HuH-7.5 (cell line): ENCODE results near the gene IMMP2L.

ENCODE experiments used
- DNase-seq: peaks from one replicate; pipeline ENCODE4 v3.0.0; 2011; ENCODE audit warnings: low spot score

The IMMP2L gene

DNA sequence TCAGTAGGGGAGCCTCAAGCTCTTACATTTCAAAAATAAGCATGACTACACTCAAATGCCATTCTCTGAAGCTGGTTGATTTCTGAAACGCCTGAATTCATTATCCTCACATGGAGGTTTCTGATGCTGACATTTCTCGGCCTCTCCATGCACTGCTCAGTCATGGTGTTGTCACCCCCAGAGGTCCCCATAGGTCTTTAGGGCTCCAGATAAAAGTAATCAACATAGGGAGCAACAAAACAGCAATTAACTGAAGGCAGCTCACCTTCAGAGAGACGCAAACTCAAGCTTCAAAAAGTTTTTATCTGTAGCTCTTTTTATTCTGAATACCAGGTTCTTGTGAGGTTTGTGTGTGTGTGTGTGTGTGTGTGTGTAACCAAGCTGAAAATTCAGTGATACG, 694.5 kb downstream of the IMMP2L start:
- no peak for DNase-seq

DNA sequence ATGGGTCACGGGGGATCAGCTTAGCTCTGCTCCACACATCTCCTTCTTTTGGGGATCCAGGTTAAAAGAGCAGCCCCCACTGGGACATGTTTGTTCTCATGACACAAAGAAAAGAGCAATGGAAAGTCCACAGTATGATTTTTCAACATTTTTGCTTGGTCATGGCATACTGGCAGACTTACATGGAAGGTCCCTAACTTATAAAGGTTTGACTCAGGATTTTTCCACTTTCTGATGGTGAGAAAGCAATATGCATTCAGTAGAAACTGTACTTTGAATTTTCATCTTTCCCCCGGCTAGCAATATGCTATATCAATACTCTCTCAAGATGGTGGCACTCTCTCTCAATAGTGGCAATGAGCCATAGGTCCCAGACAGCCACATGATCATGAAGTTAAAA, 699.0 kb downstream of the IMMP2L start:
- DNase-seq = no peak

DNA sequence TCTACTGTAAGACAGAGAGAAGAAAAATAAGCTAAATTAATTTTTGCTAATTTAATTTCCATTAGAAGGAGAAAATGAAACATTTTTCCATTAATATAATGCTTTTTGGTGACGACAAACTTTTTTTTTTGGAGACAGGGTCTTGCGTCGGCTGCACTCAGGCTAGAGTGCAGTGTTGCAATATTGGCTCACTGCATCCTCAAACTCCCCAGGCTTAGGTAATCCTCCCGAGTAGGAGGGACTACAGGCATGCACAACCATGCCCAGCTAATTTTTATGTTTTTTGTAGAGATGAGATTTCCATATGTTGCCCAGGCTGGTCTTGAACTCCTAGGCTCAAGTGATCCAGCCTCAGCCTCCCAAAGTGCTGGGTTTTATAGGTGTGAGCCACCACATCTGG, 701.1 kb downstream of the IMMP2L start:
- peak; percentile 2 for DNase-seq

DNA sequence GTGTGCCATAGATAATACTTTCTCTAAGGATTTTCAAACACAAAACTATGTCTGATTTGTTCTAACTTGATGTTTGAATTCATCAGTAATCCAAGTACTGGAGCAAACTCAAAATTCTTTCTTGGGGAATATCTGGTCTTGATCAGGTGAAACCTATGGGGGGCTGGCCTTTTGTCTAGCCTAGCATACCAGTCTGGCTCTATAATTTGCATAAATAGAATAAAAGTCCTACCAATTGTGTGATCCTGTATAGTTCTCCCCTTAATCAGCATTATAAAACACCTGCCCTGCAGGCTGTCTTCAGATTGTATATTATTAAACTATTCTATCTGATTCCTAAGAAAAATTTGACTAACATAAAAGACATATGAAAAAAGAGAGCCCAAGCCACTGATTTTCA, 705.2 kb downstream of the IMMP2L start:
- no peak for DNase-seq

DNA sequence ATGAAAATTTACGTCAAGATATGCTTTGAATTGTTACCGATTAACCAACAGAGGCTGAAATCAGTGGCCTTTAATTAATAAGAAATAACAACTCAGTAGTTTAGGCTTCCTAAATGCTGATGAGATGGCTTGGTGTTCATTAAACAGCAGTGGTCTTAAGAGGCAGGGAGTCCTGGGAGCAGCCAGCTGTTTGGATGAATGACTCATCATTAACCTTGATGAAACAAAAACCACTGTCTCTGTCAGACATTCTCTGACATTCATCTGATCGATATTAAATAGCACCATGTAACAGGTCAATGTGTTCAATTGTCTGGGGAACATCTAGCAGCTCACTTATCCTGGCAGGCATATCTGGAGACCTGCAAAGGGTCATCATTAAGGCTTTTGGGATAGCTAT, 705.6 kb downstream of the IMMP2L start:
- DNase-seq = no peak

DNA sequence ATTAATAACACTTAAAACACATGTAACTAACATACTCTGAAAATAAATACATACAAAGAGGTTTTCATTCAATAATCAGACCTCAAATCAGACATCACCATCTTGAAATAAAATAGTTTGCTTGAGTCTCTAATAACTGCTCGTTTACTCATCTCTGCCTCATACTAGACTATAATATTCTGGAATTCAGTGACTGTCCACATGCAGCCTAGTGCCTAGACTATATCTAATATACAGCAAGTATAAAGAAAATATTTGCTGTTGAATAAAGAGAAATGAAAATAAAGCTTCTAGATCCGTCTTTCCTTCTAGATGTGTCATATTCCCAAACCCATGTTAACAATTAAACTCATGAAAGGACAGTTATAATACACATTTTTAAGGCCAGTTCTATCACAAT, 707.6 kb downstream of the IMMP2L start:
- DNase-seq = no peak

DNA sequence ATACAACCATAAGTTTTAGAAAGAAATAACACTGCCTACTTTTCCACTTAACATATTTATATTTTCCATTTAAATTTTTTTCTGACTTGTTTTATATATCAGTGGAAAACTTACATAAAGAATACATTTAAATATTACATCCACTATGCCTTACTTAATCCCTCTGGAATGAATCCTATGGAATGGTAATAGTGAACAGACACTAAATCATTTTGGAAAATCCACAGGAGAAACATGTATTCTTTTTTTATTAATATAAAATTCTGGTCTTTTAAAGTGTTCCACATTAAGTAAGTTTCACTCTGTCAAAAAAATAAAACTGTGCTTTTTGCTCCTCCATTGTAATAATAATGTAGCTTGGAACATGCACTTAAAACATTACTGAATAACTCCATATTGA, 708.1 kb downstream of the IMMP2L start:
- no peak for DNase-seq

DNA sequence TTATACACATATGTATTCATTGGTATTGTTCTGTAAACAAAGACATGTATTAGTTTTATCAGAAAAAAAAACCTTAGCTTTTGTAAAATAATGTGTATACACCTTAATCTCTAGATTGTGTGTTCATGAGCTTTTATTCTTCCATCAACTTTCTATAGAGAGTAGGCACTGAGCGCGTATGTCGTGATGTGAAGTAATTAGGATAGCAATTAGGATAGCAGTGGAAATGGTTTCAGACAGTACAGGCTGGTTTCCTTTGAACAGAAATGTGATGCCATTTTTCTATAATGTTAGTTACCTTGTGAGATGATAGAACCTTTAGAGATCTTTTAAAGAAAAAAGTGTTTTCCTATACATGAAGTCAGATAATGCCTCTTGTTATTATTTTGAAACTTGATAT, 709.0 kb downstream of the IMMP2L start:
- DNase-seq = no peak

DNA sequence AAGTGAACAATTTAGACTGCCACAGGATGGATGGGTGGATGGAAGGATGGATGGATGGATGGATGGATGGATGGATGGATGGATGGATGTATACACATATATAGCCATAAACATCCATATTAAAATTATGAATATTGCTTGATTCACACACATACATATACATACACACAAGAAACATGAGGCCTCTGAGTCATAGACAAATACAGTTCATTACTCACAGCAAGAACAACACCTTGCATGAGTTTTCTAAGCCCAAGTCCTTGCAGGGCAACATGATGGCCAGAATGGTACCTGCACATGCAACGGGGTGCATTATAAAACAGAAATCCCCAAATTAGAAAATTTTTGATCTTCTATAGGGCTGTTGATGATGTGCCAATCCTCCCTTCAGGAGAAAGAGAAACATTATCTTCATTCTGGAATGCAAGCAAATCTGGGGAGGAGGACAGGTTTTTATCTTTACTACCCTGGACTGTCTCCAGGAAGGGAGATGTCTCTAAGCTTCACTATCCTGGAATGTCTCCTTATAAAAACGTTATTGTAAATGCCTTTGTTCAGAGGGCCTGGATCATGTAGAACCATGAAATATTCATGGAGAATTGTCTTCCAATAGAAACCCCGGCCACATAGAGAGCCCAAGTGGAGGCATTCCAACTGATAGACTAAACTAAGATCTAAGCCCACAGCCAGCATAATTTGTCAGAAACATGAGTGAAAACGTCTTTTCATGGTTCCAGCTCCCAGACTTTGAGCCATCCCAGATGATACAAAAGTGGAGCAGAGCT, 709.9 kb downstream of the IMMP2L start:
- DNase-seq = no peak

DNA sequence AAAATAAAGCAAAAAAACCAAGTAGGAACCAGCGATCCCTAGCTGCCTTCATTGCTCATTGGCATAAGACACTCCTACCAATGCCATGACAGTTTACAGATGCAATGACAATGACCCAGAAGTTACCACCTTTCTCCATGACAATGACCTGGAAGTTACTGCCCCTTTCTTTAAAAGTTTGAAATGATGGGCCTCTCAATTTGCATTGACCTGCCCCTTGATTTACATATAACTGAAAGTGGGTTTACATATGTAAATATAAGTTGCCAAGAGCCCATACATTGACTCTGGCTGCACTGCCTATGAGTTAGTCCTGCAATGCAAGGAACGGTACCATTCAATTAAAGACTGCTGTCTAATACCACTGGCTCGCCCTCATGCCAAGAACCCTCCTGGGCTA, 712.1 kb downstream of the IMMP2L start:
- no peak for DNase-seq

DNA sequence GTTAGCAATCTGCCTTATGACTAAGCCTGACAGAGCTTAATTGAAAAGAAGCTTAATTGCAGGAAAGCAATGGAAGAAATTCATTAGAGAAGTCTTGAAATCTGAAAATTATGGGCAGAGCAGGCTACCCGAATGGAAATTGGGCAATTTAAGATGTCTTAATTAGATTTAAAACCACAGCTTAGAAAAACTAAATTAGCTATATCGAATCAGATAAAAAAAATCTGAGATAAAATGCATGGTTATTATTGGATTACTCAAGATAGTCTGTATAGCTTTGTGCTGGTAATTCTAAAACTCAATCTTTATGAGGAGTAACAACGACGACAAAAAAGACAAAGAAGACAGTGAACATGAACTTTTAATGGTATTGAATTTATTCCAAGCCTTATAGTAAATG, 719.5 kb downstream of the IMMP2L start:
- DNase-seq = no peak

DNA sequence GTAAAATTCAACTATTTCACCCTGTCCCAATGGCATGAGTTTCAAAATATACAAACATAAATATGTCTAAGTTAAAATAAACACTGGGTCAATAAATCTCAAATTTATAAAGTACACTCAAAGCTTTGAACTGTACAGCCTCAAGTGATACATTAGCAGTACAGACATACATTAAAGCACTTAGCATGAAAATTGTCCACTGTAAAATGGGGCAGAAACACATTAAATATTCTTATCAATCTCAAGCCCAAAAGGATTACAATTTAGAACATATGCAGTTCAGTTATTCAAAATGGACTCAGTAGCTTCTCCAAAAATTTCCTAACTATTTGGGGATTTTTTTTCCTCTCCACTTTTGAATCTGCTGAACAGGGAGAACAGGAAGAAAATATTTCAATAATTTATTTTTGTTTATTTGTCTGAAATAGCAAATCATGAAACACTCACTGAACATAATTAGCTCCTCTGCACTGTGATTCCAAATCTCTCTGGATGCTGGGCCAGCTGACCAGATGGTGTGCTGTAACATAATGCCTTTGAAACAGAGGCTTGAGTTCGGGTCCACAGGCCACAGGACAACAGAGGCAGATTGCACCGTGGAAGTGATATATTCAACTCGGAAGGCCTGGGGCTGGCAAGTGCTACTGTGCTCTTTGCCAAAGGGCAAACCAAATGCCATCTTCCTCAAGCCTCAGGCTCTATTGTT, 720.3 kb downstream of the IMMP2L start:
- no peak for DNase-seq

DNA sequence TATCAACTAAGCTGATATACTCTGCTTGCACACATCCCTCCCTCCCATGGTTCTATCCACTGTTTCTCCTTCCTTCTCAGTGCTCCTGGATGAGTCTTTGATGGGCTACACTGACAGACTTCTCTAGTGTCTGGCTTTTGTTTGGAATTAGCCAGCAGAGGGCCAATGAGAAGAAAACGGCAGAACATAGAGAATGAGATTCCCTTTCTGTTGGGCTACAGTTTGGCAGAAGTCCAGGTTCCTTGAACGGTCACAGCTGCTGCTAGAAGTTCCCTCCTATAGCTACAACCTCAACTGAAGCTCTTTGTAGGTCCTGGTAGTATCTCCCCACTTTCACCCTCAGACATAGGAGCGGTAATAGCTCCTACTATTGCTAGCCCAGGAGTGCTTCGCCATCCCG, 722.4 kb downstream of the IMMP2L start:
- DNase-seq = no peak

DNA sequence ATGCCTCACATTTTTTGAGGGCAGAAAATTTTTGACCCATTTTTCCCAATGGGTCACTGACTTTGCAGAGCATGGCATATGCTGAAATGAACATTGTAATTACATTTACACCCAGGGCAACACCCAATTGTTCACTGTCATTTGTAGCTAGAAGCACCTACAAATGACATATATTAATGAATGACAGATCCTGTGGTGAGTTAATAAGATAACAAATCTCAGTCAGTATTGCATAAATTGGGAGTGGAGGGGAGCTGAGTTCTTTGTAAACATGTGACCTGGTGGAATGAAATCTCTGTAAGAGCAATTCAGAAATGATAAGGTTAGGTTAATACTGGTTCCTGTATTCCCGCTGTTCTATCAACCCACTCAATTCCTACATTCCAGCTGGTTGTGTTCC, 726.4 kb downstream of the IMMP2L start:
- no peak for DNase-seq

DNA sequence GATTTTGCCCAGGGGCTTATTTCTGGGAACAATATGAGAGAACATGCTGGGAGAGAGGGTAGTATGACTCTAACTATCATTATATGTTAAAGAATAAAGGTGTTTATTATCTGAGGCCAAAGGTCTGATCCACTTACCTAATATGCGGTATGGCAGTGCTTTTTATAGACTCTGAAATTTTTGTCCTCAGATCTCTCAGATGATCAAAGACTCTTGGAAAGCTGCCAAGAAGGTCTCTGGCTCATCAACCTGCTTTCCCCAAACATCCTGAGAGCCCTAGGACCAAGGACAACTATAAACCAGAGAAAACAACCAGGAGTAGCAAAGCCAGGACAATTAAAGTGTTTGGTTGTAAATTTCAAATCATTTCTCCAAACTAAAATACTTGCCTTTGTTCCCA, 727.1 kb downstream of the IMMP2L start:
- no peak for DNase-seq

DNA sequence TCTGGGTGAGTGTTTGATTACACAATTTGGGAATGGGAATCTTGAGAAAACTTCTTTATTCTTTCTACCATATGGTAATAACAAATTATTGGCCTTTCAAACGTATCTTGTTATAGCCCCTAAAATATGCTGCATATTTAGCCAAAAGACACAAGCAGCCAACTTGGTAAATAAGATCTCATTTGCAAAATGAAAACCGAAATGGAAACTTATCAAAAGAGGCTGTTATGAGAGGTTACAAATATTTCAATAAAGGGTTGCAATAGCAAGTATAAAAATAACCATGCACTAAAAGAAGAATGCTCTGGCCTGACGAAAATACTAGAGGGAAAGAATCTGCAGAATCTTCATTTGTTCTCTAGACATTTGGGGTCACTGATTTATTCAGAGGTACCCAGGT, 730.9 kb downstream of the IMMP2L start:
- DNase-seq = no peak

DNA sequence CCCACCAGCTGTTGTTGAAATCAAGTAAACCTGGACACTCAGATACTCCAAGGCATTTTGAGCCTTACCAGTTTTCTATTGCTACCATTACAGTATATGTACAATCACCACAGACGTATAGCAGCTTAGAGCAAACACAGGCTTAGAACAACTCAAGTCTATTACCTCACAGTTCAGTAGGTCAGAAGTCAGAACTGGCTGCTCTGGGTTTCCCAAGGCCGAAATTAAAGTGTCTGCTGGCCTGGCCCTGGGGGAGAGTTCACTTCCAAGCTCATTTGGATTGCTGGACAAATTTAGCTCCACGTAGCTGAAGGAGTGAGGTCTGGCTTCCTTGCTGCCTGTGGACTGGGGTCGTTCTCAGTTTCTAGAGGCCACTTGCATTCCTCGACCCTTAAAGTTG, 731.5 kb downstream of the IMMP2L start:
- peak; percentile 4 for DNase-seq

DNA sequence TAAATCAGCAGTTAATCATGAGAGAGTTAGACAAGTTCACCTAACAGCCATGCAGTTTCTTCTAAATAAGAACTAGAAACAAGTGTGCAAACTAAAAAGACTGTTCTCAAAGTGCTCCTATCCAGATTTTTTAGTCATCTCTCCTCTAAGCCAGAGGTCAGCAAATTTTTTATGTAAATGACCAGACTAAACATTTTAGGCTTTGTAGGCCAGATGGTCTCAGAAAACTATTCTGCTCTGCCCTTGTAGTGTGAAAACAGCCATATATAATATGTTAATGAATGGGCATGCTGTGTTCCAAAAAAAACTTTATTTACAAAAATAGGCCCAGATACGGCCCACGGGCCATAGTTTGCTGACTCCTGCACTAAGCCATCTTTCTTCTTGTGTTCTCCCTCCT, 734.4 kb downstream of the IMMP2L start:
- DNase-seq = no peak

DNA sequence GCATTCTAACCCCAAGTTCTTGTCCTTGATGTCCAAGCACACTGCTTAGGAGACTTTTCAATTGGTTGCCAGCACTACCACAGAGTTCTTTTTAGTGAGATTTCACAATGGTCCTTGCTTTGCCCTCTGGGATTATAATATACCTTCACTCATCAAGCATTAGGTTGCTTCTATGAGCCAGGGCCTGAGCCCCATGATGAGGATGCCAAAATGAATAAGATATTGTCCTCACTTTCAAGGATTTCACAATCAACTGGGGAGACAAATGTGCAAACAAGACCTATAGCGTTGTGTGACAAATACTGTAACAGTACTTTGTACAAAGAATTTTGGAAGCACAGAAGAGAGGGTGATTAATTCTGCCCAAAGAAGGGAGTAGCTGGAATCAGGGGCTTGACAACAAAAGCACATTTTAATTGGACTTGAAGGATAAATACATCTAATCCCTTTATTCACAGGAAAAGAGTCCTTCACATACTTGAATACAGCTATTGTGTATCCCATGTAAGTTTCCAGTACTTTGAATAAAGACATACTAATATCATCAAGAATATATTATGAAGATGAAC, 734.9 kb downstream of the IMMP2L start:
- DNase-seq = no peak

DNA sequence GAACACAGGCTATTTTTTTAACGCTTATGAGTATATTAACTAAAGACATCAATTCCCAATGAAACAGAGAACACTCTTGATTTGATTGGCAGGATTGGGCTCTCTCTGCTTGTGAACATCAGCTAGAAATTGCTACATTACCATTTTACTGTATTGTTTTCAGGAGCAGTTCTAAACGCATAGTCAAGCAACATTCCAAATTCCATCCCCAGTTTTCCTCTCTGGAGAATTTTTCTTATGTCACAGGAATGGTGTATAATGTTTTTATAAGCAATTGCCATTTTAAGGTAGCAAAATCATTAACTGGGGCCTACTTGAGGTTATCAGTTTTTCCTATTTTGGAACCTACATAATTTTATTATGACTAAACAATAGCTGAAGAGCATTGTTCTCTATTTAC, 748.3 kb downstream of the IMMP2L start:
- DNase-seq = no peak

DNA sequence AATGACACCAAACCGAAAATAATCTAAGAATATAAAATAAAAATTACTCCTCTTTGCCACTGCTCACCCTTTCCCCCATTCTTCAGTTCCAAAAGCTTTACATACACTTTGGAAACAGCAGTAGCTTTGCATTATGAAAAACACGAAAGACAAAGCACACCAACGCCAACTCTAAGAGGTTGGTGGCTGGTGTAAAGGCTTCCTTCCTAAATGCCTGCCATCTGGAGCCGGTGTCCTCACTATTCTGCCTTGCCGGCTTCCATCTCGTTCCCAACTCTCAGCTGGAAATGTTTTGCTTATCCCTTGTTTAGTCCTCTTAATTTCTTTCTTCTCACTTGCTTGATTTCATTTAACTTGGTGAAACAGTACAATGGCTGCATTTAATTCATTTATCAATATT, 752.5 kb downstream of the IMMP2L start:
- DNase-seq = no peak

DNA sequence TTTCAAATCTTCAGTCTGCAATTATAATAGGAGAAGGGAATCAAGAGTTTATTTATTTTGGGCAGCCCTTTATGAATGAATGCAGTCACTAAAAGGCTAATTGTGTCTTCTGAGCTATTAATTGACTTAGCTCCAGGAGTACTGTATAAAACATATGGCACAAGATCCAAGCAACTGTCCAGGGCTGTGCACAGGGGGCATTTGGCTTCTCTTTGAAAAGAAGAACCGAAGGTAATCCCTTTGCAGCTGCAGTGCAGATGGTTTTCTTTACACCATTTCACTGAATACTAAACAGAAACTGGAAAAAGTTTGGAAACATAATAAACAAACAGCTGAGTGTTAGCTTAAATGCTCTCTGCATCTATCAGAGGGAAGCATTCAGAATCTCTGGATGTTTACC, 753.9 kb downstream of the IMMP2L start:
- DNase-seq = no peak

DNA sequence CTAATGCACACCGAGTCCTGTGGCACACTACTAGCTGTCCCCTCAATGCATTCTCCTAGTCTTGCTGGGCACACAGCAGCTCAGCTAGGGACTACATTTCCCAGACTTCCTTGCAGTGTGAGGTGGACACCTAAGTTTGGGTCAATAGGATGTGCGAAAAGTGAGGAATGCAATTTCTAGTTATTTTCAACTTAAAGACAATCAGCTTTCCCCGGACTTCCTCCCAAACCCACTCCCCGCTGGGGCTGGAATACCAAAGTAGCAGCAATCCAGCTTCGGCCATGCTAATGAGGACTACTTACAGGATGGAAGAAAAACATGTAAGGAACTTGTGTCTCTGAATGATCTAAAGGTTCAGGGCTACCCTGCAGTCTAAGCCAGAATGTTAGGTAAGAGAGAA, 757.8 kb downstream of the IMMP2L start:
- DNase-seq = no peak
